GM19193 (cell line): ENCODE measurements around the gene PACRGL.

Source experiments
- POLR2A ChIP-seq: IDR thresholded peaks from 4 replicates; pipeline ENCODE4 v1.6.1; 2011; ENCODE audit not compliant: insufficient read depth, insufficient read length; ENCODE audit errors: extremely low read depth

PACRGL gene

GRCh38 chr4:20773144-20773997, 73.1 kb downstream of the PACRGL start:
- no peak for TF ChIP-seq POLR2A

GRCh38 chr4:20778896-20779295, 78.6 kb downstream of the PACRGL start:
- TF ChIP-seq POLR2A, result no peak

GRCh38 chr4:20787940-20788665, 87.8 kb downstream of the PACRGL start:
- TF ChIP-seq POLR2A, result no peak
